22Rv1 (cell line): Measurements from ENCODE around the gene NXPH1.

Source experiments
- CTCF ChIP-seq: fragments of 450-650 bp; IDR thresholded peaks from 2 replicates; pipeline ENCODE4 v1.5.1; 2017; ENCODE audit warnings: mild to moderate bottlenecking
- ZFX ChIP-seq: fragments of 450-650 bp; IDR thresholded peaks from 2 replicates; pipeline ENCODE4 v1.6.1; 2017; ENCODE audit warnings: antibody characterized with exemption, borderline replicate concordance

GRCh38 chr7:8591289-8591688, 157.9 kb downstream of the NXPH1 start:
- TF ChIP-seq CTCF (no peak), ZFX (no peak)
